ENCODE measurements around the gene RFT1. TPM values are rescaled to one million over a fixed set of nuclear protein-coding genes. Genes with fewer than 3 reads are reported as not detected.

RFT1 gene
- total RNA-seq, 1 donor from 2014 or later = 17.2 TPM

DNA sequence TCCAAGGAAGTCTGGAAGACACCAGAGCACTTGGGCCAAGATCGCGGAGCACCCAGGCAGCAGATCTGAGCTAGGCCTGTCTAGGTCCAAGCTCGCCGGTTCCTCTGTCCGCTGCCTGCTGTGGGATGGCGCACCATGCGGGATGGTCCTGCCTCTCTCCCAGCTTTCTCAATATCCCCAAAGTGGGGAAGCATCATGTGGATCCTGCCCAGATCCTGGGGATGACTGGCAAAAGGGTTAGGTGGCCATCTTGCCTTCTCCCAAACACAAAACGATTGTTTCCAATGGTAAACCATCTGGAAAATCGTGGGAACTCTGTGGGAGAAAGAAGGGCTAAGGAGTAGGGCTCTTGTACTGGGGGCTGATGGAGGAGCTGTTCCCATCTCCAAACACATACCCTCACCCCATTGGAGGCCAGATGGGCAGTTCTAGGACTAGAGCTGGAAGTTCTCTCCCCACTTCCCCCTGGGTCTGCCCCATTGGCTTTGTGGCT, 39.6 kb upstream of the RFT1 start:
- no peaks in the 10 kb centered on the region for H3K79me2 ChIP-seq (ENCODE audit: low read depth)
- peaks cover 42% of the 10 kb centered on the region for H3K4me1 Mint-ChIP-seq
- H3K9me3 Mint-ChIP-seq = no peaks in the 10 kb centered on the region
- H3F3A ChIP-seq (ENCODE audit: low read depth) = no peaks in the 10 kb centered on the region
- H3K4me1 ChIP-seq = peaks cover 36% of the 10 kb centered on the region
- H3K27me3 ChIP-seq = no peaks in the 10 kb centered on the region
- no peak overlapping the region for H3K4me2 ChIP-seq
- peaks cover 23% of the 10 kb centered on the region for H3K27me3 Mint-ChIP-seq (ENCODE audit: insufficient read depth, low read depth)
- TF ChIP-seq EZH2phosphoT487 (IDR thresholded peaks at IDR 0.05) (no peak), EZH2 (IDR thresholded peaks at IDR 0.05) (no peak)
- TF ChIP-seq, protein P1, sequence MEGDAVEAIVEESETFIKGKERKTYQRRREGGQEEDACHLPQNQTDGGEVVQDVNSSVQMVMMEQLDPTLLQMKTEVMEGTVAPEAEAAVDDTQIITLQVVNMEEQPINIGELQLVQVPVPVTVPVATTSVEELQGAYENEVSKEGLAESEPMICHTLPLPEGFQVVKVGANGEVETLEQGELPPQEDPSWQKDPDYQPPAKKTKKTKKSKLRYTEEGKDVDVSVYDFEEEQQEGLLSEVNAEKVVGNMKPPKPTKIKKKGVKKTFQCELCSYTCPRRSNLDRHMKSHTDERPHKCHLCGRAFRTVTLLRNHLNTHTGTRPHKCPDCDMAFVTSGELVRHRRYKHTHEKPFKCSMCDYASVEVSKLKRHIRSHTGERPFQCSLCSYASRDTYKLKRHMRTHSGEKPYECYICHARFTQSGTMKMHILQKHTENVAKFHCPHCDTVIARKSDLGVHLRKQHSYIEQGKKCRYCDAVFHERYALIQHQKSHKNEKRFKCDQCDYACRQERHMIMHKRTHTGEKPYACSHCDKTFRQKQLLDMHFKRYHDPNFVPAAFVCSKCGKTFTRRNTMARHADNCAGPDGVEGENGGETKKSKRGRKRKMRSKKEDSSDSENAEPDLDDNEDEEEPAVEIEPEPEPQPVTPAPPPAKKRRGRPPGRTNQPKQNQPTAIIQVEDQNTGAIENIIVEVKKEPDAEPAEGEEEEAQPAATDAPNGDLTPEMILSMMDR (IDR thresholded peaks at IDR 0.05) = no peak
- no peak for DNase-seq (ENCODE audit: low spot score)
- H3K27ac Mint-ChIP-seq = no peak overlapping the region
- no peak overlapping the region for H3K9ac ChIP-seq
- no peak overlapping the region for H3K4me3 ChIP-seq
- no peak overlapping the region for H2AFZ ChIP-seq (replicated peaks)
- H3K4me3 Mint-ChIP-seq = peak overlapping the region; percentile 10
- H3K36me3 Mint-ChIP-seq = no peaks in the 10 kb centered on the region
- peaks cover 16% of the 10 kb centered on the region for H4K20me1 ChIP-seq (ENCODE audit: low read depth)
- no peak overlapping the region for H3K27ac ChIP-seq
- H3K36me3 ChIP-seq = no peaks in the 10 kb centered on the region
- H3K9me3 ChIP-seq (ENCODE audit: low read depth) = no peaks in the 10 kb centered on the region

DNA sequence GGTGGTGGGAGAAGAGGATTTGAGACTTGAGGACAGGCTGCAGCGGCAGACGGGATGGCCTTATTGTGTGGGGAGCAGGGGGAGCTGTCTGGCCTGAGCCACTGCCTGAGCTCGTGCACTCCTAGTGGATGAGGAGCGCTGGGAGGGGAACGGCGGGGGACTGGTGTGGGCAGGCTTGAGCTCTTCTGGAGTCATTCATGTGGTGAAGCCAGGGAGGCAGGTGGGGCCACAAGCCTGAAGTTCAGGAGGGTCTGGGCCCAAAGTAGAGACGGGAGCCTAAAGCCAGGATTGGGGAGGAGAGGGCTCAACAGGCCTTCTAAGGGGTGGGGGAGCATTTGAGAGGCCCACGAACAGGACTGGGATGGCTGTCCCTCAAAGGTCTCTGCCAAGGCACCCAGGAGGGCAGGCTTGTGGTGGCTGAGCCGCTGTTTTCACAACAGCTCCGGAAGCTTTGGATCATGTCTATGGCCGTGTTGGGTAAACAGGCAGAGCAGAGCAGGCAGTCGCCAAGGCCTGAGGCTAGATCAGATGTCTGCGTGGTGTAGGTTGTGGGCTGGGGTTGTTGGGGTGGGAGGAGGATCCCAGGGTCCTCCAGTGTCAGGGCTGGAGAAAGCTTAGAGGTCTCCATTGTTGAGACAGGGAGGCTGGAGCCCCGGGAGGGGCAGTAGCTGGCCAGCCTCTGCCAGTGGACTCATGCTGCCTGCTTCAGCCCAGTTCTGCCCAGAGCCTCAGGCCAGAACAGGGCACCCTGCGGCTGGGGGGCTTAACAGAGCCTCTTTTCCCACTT, 39.0 kb upstream of the RFT1 start:
- DNase-seq (ENCODE audit: low spot score) = peak; percentile 71
- peak overlapping the region; percentile 38 for H3K4me2 ChIP-seq
- no peaks in the 10 kb centered on the region for H3K36me3 ChIP-seq
- TF ChIP-seq, protein P1 (IDR thresholded peaks at IDR 0.05) = peak; percentile 25
- no peak for TF ChIP-seq EZH2 (IDR thresholded peaks at IDR 0.05)
- Mint-ChIP-seq H3K27me3 (ENCODE audit: insufficient read depth, low read depth) (peaks cover 23% of the 10 kb centered on the region), H3K4me1 (peaks cover 42% of the 10 kb centered on the region), H3K4me3 (peak overlapping the region; percentile 3), H3K36me3 (no peaks in the 10 kb centered on the region), H3K27ac (peak overlapping the region; percentile 92), H3K9me3 (no peaks in the 10 kb centered on the region)
- H3K4me1 ChIP-seq = peaks cover 36% of the 10 kb centered on the region
- H3K4me3 ChIP-seq = no peak overlapping the region
- H3K9ac ChIP-seq = no peak overlapping the region
- no peak overlapping the region for H2AFZ ChIP-seq (replicated peaks)
- H3F3A ChIP-seq (ENCODE audit: low read depth) = no peaks in the 10 kb centered on the region
- H3K9me3 ChIP-seq (ENCODE audit: low read depth) = no peaks in the 10 kb centered on the region
- H3K27me3 ChIP-seq = no peaks in the 10 kb centered on the region
- no peaks in the 10 kb centered on the region for H3K79me2 ChIP-seq (ENCODE audit: low read depth)
- no peak overlapping the region for H3K27ac ChIP-seq
- peaks cover 16% of the 10 kb centered on the region for H4K20me1 ChIP-seq (ENCODE audit: low read depth)

DNA sequence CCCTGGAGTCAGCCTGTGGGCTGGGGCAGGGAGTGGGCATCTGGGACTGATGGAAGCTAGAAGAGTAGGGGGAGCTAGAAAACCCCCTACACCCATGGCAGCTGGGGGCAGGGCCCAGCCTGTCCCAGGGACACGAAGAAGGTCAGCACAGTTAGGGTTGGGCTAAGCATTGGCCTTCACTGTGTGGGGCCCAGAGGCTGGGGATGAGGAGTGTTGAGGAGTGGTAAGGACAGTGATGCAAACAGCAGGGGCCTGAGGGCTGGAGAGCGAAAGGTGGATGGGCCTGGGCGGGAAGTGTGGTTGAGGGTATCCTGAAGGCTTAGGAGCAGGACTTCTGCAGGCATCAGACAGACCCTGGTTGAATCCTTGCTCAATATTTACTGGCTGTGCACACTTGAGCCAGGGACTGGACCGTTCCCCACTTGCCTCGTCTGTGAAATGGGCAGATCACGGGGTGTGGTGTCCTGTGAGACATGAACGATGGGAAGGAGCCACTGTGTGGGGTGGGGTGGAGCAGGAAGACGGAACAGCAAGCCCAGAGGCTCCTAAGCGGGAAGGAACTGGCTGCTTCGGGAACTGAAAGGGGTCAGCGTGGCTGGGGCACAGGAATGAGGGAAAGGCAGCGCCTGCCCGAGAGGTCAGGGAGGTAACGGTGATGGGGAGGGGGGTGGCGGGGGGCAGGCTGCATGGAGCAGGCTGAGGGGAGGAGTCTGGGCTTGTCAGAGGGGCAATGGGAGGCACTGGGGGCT, 38.1 kb upstream of the RFT1 start:
- no peak overlapping the region for H3K27ac ChIP-seq
- no peak overlapping the region for H3K4me3 ChIP-seq
- no peaks in the 10 kb centered on the region for H3K9me3 ChIP-seq (ENCODE audit: low read depth)
- Mint-ChIP-seq H3K27ac (no peak overlapping the region), H3K27me3 (ENCODE audit: insufficient read depth, low read depth) (peaks cover 23% of the 10 kb centered on the region), H3K4me1 (peaks cover 45% of the 10 kb centered on the region), H3K4me3 (no peak overlapping the region), H3K9me3 (no peaks in the 10 kb centered on the region), H3K36me3 (no peaks in the 10 kb centered on the region)
- no peak for TF ChIP-seq EZH2 (IDR thresholded peaks at IDR 0.05)
- no peak for TF ChIP-seq EZH2phosphoT487 (IDR thresholded peaks at IDR 0.05)
- H3K79me2 ChIP-seq (ENCODE audit: low read depth) = no peaks in the 10 kb centered on the region
- peaks cover 16% of the 10 kb centered on the region for H4K20me1 ChIP-seq (ENCODE audit: low read depth)
- H3K36me3 ChIP-seq = no peaks in the 10 kb centered on the region
- H2AFZ ChIP-seq (replicated peaks) = no peak overlapping the region
- no peak overlapping the region for H3K9ac ChIP-seq
- H3K27me3 ChIP-seq = no peaks in the 10 kb centered on the region
- DNase-seq (ENCODE audit: low spot score) = peak; percentile 36
- H3K4me1 ChIP-seq = peaks cover 36% of the 10 kb centered on the region
- H3F3A ChIP-seq (ENCODE audit: low read depth) = no peaks in the 10 kb centered on the region
- peak overlapping the region; percentile 48 for H3K4me2 ChIP-seq

Data from neural progenitor cell (in vitro differentiated cells).